ENCODE results near the gene NANOS1. TPM values are rescaled to one million over a fixed set of nuclear protein-coding genes. Genes with fewer than 3 reads are reported as not detected.
A peak's percentile ranks its signal among the peaks of the same experiment; 100 is the strongest.

Gene NANOS1
- total RNA-seq, 2 experiments from 2014 or later: 0.04 to 0.09 TPM

DNA sequence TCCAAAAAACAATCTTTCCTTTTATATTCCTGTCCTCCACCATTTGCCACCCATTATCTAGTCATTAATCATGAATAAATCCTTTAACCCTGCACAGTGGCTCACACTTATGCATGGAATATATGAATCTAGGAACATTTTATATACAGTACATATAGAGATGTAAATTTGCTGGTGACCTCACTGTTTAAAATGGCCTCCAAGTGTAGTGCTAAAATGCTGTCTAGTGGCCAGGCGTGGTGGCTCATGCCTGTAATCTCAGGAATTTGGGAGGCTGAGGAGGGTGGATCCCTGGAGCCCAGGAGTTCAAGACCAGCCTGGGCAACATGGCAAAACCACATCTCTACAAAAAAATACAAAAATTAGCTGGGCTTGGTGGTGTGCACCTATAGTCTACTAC, 9.6 kb downstream of the NANOS1 start:
- no peaks in the 10 kb centered on the region for H3K27me3 Mint-ChIP-seq
- no peak overlapping the region for H3K27ac Mint-ChIP-seq
- no peaks in the 10 kb centered on the region for H3K9me3 Mint-ChIP-seq (ENCODE audit: low read depth)
- CTCF ChIA-PET: no interaction called here
- no peak overlapping the region for H3K4me3 Mint-ChIP-seq
- POLR2A ChIA-PET: no interaction called here
- H3K4me1 Mint-ChIP-seq: peaks cover 2% of the 10 kb centered on the region
- ATAC-seq (no peak), DNase-seq (no peak)
- peaks cover 73% of the 10 kb centered on the region for H3K36me3 Mint-ChIP-seq (ENCODE audit: low read depth)
- intact Hi-C loops (cut with DNase I, micrococcal nuclease): loop anchor here in 1 of 2 experiments (5.0 kb wide), 1 partner anchor 38 kb away; no protein-coding TSS in a partner anchor

DNA sequence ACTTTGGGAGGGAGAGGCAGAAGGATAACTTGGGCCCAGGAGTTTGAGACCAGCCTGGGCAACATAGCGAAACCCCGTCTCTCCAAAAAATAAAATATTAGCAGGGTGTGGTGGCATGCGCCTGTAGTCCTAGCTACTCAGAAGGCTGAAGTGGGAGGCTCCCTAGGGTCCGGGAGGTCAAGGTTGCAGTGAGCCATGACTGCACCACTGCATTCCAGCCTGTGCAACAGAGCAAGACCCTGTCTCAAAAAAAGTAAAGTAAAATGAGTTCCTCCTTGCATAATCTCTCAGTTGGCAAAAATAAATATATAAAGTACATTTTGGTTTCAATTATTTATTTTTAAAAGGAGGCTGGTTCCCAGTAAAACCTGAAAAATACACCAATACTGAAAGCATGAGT, 11.8 kb downstream of the NANOS1 start:
- H3K4me3 Mint-ChIP-seq: no peak overlapping the region
- DNase-seq: no peak
- H3K4me1 Mint-ChIP-seq: peaks cover 2% of the 10 kb centered on the region
- intact Hi-C loops (cut with DNase I, micrococcal nuclease): no loop called here
- ChIA-PET CTCF (no interaction called here), POLR2A (no interaction called here)
- no peak for ATAC-seq
- H3K36me3 Mint-ChIP-seq (ENCODE audit: low read depth): peaks cover 79% of the 10 kb centered on the region
- no peaks in the 10 kb centered on the region for H3K9me3 Mint-ChIP-seq (ENCODE audit: low read depth)
- H3K27ac Mint-ChIP-seq: peak overlapping the region; percentile 11
- H3K27me3 Mint-ChIP-seq: no peaks in the 10 kb centered on the region

DNA sequence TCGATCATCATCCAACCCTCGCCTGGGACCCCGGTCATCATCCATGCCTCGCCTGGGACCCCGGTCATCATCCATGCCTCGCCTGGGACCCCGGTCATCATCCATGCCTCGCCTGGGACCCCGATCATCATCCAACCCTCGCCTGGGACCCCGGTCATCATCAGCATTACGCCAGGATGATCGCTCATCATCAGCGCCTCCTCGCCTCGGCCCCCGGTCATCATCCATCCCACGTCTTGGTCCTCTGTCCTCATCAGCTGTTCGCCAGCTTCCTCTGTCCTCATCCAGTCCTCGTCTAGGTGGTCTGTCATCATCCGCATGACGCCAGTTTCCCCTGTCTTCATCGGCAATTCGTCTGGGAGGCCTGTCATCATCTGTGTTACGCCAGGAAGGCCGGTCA, 12.7 kb downstream of the NANOS1 start:
- Mint-ChIP-seq H3K27ac (no peak overlapping the region), H3K36me3 (ENCODE audit: low read depth) (peaks cover 82% of the 10 kb centered on the region)
- CTCF ChIA-PET: no interaction called here

DNA sequence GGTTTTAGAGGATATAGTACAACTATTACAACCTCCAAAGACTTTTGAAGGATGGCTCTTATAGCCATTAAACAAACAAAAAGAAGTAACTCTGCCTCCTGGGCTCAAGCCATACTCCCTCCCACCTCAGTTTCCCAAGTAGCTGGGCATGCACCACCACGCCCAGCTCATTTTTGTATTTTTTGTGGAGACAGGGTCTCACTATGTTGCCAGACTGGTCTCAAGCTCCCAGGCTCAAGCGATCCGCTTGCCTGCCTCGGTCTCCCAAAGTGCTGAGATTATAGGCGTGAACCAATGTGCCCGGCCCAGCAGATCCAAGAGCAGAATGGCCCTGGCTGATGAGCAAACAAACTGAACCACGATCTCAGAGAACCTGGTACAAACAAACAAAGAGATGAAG, 16.0 kb downstream of the NANOS1 start:
- no peak for DNase-seq
- ChIA-PET CTCF (interaction anchor here (0.6 to 1.4 kb wide), 3 partner anchors 17 to 386 kb away, joined by 3 to 4 read pairs (median 4); no protein-coding TSS in a partner anchor), POLR2A (interaction anchor here (0.5 kb wide), 1 partner anchor 315 kb away, joined by 3 read pairs; no protein-coding TSS in a partner anchor)
- no peak overlapping the region for H3K27ac Mint-ChIP-seq
- H3K4me1 Mint-ChIP-seq: peaks cover 7% of the 10 kb centered on the region
- ATAC-seq: no peak
- peaks cover 78% of the 10 kb centered on the region for H3K36me3 Mint-ChIP-seq (ENCODE audit: low read depth)
- H3K27me3 Mint-ChIP-seq: no peaks in the 10 kb centered on the region
- H3K4me3 Mint-ChIP-seq: no peak overlapping the region
- intact Hi-C loops (cut with DNase I, micrococcal nuclease): no loop called here
- no peaks in the 10 kb centered on the region for H3K9me3 Mint-ChIP-seq (ENCODE audit: low read depth)

More for the DNA sequence above, 12.7 kb downstream of the NANOS1 start:
- H3K4me1 Mint-ChIP-seq: peaks cover 2% of the 10 kb centered on the region
- H3K27me3 Mint-ChIP-seq: no peaks in the 10 kb centered on the region
- POLR2A ChIA-PET: no interaction called here
- H3K9me3 Mint-ChIP-seq (ENCODE audit: low read depth): no peaks in the 10 kb centered on the region
- intact Hi-C loops (cut with DNase I, micrococcal nuclease): no loop called here
- H3K4me3 Mint-ChIP-seq: no peak overlapping the region
- DNase-seq: no peak
- ATAC-seq: no peak

DNA sequence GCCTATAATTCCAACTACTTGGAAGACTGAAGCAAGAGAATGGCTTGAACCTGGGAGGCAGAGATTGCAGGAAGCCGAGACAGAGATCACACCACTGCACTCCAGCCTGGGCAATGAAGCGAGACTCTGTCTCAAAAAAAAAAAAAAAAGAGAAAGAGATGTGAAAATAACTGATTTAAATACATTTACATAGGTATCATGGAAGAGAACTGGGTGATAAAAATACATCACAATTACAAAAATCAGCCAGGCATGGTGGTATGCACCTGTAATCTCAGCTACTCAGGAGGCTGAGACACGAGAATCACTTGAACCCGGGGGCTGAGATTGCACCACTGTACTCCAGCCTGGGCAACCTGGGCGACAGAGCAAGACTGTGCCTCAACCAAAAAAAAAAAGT, 19.8 kb downstream of the NANOS1 start:
- peaks cover 79% of the 10 kb centered on the region for H3K36me3 Mint-ChIP-seq (ENCODE audit: low read depth)
- POLR2A ChIA-PET: no interaction called here
- DNase-seq: no peak

DNA sequence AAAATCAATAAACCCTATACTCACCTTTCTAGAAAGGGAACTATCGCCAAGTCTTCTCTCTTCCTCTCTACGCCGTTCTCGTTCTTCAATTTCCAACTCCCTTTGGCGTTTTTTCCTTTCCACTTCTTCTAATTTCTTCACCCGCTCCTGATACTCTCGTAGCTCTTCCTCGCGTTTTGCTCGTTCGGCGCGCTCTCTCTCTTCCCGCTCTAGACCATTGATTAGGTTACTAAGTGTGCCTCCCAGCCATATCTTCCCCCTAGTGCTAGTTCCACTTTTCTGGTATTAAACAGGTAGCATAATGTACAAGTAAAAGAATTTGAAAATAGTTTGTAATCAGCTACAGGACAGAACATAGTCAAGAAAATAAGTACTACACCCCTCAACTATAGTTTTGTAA, 20.3 kb downstream of the NANOS1 start:
- intact Hi-C loops (cut with DNase I, micrococcal nuclease): loop anchor here in 1 of 2 experiments (5.0 to 10.0 kb wide), 2 partner anchors 528 to 795 kb away; no protein-coding TSS in a partner anchor
- Mint-ChIP-seq H3K27ac (no peak overlapping the region), H3K27me3 (no peaks in the 10 kb centered on the region), H3K4me1 (peaks cover 4% of the 10 kb centered on the region), H3K9me3 (ENCODE audit: low read depth) (no peaks in the 10 kb centered on the region), H3K36me3 (ENCODE audit: low read depth) (peaks cover 82% of the 10 kb centered on the region), H3K4me3 (no peak overlapping the region)
- ChIA-PET POLR2A (no interaction called here), CTCF (no interaction called here)
- DNase-seq (no peak), ATAC-seq (no peak)

More for the DNA sequence above, 19.8 kb downstream of the NANOS1 start:
- H3K27me3 Mint-ChIP-seq: no peaks in the 10 kb centered on the region
- no peaks in the 10 kb centered on the region for H3K9me3 Mint-ChIP-seq (ENCODE audit: low read depth)
- no peak for ATAC-seq
- CTCF ChIA-PET: no interaction called here
- no peak overlapping the region for H3K4me3 Mint-ChIP-seq
- H3K27ac Mint-ChIP-seq: no peak overlapping the region
- intact Hi-C loops (cut with DNase I, micrococcal nuclease): no loop called here
- H3K4me1 Mint-ChIP-seq: peaks cover 4% of the 10 kb centered on the region

DNA sequence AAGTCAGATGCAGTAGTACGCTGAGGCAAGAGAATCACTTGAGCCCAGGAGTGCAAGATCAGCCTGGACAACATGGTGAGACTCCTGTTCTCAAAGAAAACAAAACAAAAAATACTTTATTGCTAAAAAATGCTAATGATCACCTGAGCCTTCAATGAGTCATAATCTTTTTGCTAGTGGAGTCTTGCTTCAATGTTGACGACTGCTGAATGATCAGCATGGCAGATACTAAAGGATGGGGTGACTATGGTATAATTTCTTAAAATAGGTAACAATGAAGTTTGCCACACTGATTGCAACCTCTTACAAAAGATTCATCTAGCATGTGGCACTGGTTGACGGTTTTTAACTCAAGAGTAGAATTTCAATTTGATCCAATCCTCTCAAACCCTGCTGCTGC, 22.3 kb downstream of the NANOS1 start:
- no peak overlapping the region for H3K4me3 Mint-ChIP-seq
- POLR2A ChIA-PET: no interaction called here
- H3K27me3 Mint-ChIP-seq: no peaks in the 10 kb centered on the region
- intact Hi-C loops (cut with DNase I, micrococcal nuclease): loop anchor here in 1 of 2 experiments (5.0 to 10.0 kb wide), 2 partner anchors 526 to 793 kb away; no protein-coding TSS in a partner anchor
- H3K9me3 Mint-ChIP-seq (ENCODE audit: low read depth): no peaks in the 10 kb centered on the region
- no peak overlapping the region for H3K27ac Mint-ChIP-seq
- DNase-seq (no peak), ATAC-seq (no peak)
- peaks cover 76% of the 10 kb centered on the region for H3K36me3 Mint-ChIP-seq (ENCODE audit: low read depth)
- peaks cover 4% of the 10 kb centered on the region for H3K4me1 Mint-ChIP-seq
- CTCF ChIA-PET: no interaction called here

DNA sequence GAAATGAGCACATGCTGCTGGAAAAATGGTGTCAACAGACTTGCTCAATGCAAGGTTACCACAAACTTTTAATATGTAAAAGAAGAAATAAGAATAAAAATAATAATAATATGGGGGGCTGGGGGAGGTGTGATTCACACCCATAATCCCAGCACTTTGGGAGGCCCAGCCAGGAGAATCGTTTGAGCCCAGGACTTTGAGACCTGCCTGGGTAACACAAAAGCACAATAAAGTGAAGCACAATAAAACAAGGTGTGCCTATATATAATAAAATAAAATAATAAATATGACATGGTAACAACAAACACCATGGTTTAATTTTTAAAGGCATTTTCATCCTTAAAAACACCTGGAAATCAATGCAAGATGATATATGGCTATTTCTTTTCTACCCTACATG, 26.0 kb downstream of the NANOS1 start:
- Mint-ChIP-seq H3K9me3 (ENCODE audit: low read depth) (no peaks in the 10 kb centered on the region), H3K4me1 (no peaks in the 10 kb centered on the region), H3K36me3 (ENCODE audit: low read depth) (peaks cover 84% of the 10 kb centered on the region), H3K27ac (no peak overlapping the region), H3K27me3 (no peaks in the 10 kb centered on the region), H3K4me3 (no peak overlapping the region)
- CTCF ChIA-PET: no interaction called here
- POLR2A ChIA-PET: no interaction called here
- ATAC-seq: no peak
- intact Hi-C loops (cut with DNase I, micrococcal nuclease): loop anchor here in 1 of 2 experiments (10.0 kb wide), 1 partner anchor 789 kb away; no protein-coding TSS in a partner anchor
- no peak for DNase-seq

DNA sequence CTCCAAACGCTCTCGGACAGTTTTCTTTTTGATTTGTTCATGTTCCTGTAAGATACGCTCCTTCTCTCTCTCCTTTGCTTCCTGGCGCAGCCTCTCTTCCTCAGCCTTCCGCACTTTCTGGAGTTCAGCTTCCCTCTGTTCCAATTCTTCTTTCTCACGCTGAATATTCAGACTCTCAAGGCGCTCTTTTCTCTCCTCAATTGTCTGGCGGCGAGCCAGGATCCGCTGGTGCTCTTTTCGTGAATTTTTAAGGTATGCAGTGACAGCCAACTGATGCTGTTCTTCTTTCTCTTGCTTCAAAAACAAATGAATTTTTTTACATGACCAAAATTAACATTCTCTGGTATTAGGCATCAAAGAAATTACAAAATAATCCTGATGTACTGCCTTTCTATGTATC, 28.5 kb downstream of the NANOS1 start:
- Mint-ChIP-seq H3K4me3 (no peak overlapping the region), H3K9me3 (ENCODE audit: low read depth) (no peaks in the 10 kb centered on the region), H3K36me3 (ENCODE audit: low read depth) (peaks cover 82% of the 10 kb centered on the region), H3K4me1 (peaks cover 3% of the 10 kb centered on the region), H3K27ac (peak overlapping the region; percentile 67), H3K27me3 (no peaks in the 10 kb centered on the region)
- no peak for DNase-seq
- intact Hi-C loops (cut with DNase I, micrococcal nuclease): loop anchor here in 1 of 2 experiments (10.0 kb wide), 1 partner anchor 787 kb away; no protein-coding TSS in a partner anchor
- POLR2A ChIA-PET: interaction anchor here (1.0 kb wide), 1 partner anchor 9 kb away, joined by 3 read pairs; no protein-coding TSS in a partner anchor
- no peak for ATAC-seq
- CTCF ChIA-PET: interaction anchor here (0.6 kb wide), 1 partner anchor 146 kb away, joined by 3 read pairs; no protein-coding TSS in a partner anchor

DNA sequence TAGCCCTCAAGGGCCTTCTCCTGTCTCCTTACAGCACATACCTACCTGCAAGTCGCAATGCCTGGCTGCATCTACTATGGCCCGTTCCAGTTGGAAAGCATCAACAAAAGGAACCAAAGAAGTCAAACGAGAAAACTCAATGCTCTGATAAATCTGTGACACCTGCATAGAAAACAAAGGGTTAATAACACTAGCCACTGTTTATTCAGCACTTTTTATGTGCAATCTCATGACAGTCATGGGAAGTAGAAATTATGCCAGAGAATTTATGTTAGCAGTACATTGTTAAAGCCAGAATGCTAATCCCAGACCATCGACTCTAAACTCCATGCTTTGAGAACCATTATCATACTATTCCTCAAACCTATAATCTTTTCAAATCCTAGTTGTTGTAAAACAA, 30.0 kb downstream of the NANOS1 start:
- H3K27ac Mint-ChIP-seq: no peak overlapping the region
- H3K36me3 Mint-ChIP-seq (ENCODE audit: low read depth): peaks cover 83% of the 10 kb centered on the region
- H3K4me1 Mint-ChIP-seq: peaks cover 3% of the 10 kb centered on the region
- H3K4me3 Mint-ChIP-seq: no peak overlapping the region
- H3K27me3 Mint-ChIP-seq: no peaks in the 10 kb centered on the region
- H3K9me3 Mint-ChIP-seq (ENCODE audit: low read depth): no peaks in the 10 kb centered on the region
- no peak for DNase-seq
- POLR2A ChIA-PET: no interaction called here
- intact Hi-C loops (cut with DNase I, micrococcal nuclease): loop anchor here in 1 of 2 experiments (10.0 kb wide), 1 partner anchor 785 kb away; no protein-coding TSS in a partner anchor
- CTCF ChIA-PET: no interaction called here
- no peak for ATAC-seq

DNA sequence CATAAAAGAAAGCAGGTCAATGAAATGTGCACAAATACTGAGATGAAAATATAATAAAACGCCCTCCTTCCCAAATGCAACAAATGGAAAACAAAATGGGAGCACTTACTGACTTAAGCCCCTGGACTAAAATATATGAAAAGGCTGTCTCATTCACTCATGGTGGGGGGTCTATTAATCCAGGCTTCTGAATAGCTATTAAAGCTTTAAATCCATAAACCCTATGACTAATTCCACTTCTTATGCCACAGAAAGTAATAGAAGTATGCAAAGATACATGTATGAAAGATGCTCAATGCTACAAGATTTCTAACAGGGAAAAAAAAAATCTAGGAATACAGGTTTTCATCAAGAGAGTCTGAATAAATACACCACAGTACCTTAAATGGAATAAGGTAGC, 30.6 kb downstream of the NANOS1 start:
- ChIA-PET POLR2A (interaction anchor here (0.6 kb wide), 1 partner anchor 15 kb away, joined by 3 read pairs; no protein-coding TSS in a partner anchor), CTCF (no interaction called here)
- Mint-ChIP-seq H3K4me1 (peaks cover 3% of the 10 kb centered on the region), H3K4me3 (no peak overlapping the region), H3K27ac (no peak overlapping the region), H3K9me3 (ENCODE audit: low read depth) (no peaks in the 10 kb centered on the region), H3K36me3 (ENCODE audit: low read depth) (peaks cover 82% of the 10 kb centered on the region), H3K27me3 (no peaks in the 10 kb centered on the region)
- DNase-seq (no peak), ATAC-seq (no peak)
- intact Hi-C loops (cut with DNase I, micrococcal nuclease): no loop called here

DNA sequence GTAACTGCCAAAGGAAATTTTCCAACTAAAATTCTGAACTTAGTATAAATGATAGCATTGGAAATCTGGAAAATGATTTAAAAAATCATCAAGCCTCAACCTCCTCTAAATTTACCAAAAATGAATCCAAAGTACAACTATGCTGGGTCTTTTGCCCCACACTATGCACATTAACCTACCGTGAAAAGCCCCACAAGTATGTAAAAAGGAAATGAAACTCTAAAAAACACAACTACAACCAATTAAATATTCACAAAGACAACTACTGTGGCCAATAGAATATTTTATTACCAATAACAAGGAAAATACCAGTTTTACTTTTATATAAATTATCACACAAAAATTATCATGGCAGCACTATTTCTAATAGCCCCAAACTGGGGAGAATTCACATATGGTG, 31.8 kb downstream of the NANOS1 start:
- no peaks in the 10 kb centered on the region for H3K27me3 Mint-ChIP-seq
- ATAC-seq (no peak), DNase-seq (no peak)
- ChIA-PET POLR2A (interaction anchor here (0.6 kb wide), 1 partner anchor 21 kb away, joined by 6 read pairs; no protein-coding TSS in a partner anchor), CTCF (no interaction called here)
- intact Hi-C loops (cut with DNase I, micrococcal nuclease): loop anchor here in 1 of 2 experiments (1.0 kb wide), 1 partner anchor 13 kb away; no protein-coding TSS in a partner anchor
- H3K9me3 Mint-ChIP-seq (ENCODE audit: low read depth): no peaks in the 10 kb centered on the region
- peak overlapping the region; percentile 51 for H3K27ac Mint-ChIP-seq
- peaks cover 3% of the 10 kb centered on the region for H3K4me1 Mint-ChIP-seq
- peaks cover 83% of the 10 kb centered on the region for H3K36me3 Mint-ChIP-seq (ENCODE audit: low read depth)
- H3K4me3 Mint-ChIP-seq: no peak overlapping the region
